Astrocyte of the spinal cord (primary cell): ENCODE results near the gene ARHGAP44.

Experiments
- DNase-seq: peaks from one replicate; pipeline ENCODE4 v3.0.0; 2011; ENCODE audit warnings: low read depth, low spot score
- H3K4me3 ChIP-seq: 2 replicates; pipeline ENCODE4 v1.5.1; 2011; ENCODE audit warnings: low read depth, mild to moderate bottlenecking, low read length, moderate library complexity
- in situ Hi-C: cut with HindIII; loops from 2 replicates; pipeline ENCODE4 v1.10.0; 2017; ENCODE audit warnings: low sequenced_read_pairs
- TF ChIP-seq, protein P1 (sequence below): IDR thresholded peaks from 2 replicates; pipeline ENCODE4 v1.5.1; 2012; ENCODE audit warnings: low read depth, mild to moderate bottlenecking, low read length, inconsistent platforms

The ARHGAP44 gene

DNA sequence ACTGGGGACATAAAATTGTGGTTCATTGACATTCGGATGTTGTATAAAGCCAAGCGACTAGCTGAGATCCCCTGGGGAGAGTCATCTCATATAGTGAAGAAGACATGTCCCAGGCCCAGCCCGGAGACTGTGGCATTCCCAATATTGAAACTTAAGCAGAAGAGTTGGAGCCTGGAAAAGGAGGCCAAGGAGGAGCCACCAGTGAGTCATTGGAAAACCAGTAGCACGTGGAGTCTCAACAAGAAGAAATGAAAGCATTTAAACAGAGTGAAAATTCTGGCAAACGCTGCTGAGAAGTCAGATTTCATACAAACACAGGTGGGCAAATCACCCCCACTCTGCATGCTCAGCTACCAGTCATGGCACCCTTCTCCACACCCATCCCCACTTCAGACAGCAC, 237.9 kb downstream of the ARHGAP44 start:
- in situ Hi-C loops: no loop called here
- H3K4me3 ChIP-seq: no peak overlapping the region
- DNase-seq: no peak
- TF ChIP-seq, protein P1, sequence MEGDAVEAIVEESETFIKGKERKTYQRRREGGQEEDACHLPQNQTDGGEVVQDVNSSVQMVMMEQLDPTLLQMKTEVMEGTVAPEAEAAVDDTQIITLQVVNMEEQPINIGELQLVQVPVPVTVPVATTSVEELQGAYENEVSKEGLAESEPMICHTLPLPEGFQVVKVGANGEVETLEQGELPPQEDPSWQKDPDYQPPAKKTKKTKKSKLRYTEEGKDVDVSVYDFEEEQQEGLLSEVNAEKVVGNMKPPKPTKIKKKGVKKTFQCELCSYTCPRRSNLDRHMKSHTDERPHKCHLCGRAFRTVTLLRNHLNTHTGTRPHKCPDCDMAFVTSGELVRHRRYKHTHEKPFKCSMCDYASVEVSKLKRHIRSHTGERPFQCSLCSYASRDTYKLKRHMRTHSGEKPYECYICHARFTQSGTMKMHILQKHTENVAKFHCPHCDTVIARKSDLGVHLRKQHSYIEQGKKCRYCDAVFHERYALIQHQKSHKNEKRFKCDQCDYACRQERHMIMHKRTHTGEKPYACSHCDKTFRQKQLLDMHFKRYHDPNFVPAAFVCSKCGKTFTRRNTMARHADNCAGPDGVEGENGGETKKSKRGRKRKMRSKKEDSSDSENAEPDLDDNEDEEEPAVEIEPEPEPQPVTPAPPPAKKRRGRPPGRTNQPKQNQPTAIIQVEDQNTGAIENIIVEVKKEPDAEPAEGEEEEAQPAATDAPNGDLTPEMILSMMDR: no peak

DNA sequence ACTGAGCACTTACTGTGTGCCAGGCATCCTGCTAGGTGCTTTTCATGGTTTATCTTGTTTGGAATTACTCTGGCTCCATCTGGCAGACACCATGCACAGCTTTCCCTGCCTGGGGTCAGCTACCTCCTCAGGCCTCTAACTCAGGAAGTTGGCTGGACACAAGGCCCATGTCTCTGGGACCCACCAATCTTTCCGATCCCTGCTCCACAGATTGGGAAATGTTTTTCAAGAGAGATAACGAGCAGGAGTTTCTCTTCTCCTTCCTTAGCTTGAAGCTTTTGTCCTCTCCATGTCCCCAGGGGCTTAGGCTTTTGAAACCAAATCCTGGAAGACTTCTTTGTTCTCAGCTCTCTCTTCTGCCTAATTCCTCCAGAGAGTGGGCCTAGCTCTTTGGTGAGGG, 240.0 kb downstream of the ARHGAP44 start:
- no peak overlapping the region for H3K4me3 ChIP-seq
- no peak for DNase-seq
- TF ChIP-seq, protein P1: no peak
- in situ Hi-C loops: no loop called here

DNA sequence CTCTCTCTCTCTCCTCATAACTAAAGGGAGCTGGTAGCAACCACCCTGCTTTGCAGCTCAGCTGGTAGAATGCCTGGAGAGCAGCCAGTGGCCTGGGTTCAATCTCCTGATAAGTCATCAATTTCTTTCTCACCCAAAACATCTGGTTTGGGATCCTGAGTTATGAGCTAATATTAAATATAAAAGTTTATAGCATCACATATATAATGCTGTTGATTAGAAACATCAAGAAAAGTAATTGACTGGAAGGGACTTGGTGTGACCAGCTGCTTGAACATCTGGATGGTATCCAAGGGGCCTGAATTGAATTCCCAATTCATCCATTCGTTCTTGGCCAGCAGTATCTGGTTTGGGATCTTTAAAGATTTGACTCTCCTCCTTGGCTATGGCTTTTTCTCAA, 240.8 kb downstream of the ARHGAP44 start:
- TF ChIP-seq, protein P1: no peak
- in situ Hi-C loops: no loop called here

DNA sequence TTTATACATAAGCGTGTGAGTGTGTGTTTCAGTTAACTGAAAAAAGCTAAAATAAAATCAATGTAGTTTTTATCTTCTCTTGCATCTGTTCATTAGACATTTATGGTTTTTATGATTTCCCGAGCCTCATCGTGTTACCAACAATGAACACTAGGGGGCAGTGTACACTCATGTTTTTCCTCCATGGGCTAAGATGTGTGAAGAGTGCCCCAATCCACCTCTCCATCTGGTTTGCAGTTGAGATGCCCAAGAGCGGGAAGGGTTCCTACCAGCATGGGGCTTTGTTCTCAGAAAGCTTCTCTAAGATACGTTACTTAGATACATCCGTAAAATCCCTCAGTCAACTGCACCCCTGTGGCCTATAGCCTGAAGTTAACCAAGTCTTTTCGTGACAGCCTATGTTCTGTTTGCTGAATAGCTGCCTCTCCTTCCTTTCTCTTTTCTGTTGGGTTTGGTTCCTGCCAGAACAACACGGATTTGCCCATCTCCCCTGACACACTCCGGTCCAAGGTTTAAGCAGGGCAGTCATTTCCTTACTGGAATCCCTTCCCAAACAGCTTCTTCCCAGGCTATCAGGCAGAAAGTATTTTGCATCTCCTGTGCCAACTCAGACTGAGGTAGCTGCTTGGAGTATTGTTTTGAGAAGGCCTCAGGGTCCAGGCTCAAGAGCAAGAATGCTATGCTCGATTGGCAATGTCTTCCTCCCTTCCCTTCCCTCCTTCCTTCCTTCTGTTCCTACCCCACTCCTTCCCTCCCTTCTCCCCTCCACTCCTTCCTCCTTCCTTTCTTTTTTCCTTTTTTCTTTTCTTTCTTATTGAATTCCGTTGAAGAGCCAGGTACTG, 241.4 kb downstream of the ARHGAP44 start:
- H3K4me3 ChIP-seq: no peak overlapping the region
- DNase-seq: peak; percentile 66
- in situ Hi-C loops: no loop called here
- TF ChIP-seq, protein P1: peak; percentile 78

More for the DNA sequence above, 240.8 kb downstream of the ARHGAP44 start:
- no peak for DNase-seq
- no peak overlapping the region for H3K4me3 ChIP-seq

DNA sequence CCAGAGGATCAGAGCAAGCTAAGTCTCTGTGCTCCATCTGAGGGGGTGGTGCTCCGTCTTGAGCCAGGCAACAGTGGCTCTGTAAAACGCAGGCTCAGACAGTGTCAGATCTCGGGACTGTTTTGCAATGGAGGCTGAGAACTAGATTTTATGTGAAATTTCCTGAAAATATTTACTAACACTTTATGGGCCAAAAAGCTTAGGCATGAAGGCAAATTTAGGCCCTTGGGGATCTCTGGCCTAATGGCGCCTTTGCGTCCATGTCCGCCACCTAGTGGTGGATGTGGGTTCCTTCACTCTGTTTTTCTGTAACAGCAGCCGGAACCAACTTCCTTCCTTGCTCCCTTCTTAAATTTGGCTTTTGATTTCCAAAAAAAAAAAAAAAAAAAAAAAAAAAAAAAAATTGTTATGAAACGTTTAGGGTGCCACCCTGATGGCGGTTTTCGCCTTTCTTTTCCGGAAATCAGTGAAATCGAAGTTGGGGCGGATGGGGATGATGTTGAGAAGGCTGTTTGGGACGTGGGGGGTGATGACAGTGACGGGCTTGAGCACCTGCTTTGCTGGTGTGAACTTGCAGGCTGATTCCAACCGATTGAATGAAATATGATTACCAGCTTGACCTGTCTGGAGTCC, 242.5 kb downstream of the ARHGAP44 start:
- in situ Hi-C loops: no loop called here
- TF ChIP-seq, protein P1: peak; percentile 82
- H3K4me3 ChIP-seq: no peak overlapping the region
- DNase-seq: peak; percentile 44

DNA sequence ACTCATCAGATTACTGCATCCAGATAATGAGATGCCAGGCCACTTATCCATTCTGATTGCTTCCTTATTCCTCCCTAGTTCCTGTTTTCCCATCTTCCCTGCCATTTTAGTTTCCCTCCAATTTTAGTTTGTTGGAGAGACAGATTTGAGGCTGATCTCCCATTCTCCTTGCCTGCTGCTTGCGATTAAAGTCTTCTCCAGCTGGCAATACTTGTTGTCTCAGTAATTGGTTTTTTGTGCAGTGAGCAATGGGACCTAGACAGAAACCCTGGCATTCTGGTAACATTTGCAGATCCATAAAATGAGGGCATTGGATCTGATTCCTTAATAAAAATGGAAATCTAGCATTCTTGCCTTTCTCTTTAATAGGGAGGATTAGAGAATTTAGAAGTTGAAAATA, 246.1 kb downstream of the ARHGAP44 start:
- in situ Hi-C loops: no loop called here
- no peak for DNase-seq
- TF ChIP-seq, protein P1: no peak
- H3K4me3 ChIP-seq: no peak overlapping the region
